Measurements from ENCODE around the gene PTPN3. TPM values are rescaled to one million over a fixed set of nuclear protein-coding genes. Genes with fewer than 3 reads are reported as not detected.

Gene PTPN3
- polyA plus RNA-seq, 4 donors = 42.9 to 57.4 (median 50.1) TPM

DNA sequence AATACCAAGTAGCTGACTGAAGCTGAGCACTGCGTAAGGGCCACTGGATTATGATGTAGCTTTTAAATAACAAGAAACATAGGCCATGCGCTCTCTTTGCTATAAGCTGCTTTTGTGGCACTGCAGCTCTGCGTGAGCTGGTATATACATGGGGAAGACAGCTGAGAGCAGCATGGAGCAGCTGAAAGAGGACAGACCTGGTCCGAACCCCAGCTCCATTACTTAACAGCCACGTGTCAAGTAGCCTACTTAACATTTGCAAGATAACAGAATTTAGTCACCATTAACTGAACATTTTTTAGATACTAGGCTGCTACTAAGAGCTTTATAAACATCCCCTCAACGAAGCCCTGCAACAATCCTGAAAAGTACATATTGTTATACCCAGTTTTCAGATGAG, 69.3 kb downstream of the PTPN3 start:
- no peak for DNase-seq (ENCODE audit: low read depth in 4 of 4, low spot score in 2 of 4)

DNA sequence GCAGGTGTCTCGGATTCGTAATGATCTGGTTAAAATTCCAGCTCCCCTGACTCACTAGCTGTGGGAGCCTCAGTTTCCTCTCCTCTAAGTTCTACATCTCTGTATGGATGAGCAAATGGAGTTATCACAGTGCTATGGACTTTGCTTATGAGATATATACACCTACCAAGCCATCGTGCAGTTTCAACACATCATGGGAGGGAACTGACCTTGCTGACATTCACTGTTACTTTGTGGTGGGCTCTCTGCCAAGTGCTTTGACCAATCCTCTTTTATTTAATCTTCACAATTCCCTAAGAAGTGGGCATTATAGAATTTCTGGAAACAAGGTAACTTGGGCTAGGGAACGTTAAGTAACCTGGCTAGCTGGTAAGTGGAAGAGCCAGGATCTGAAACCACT, 70.2 kb downstream of the PTPN3 start:
- DNase-seq (ENCODE audit: low read depth in 4 of 4, low spot score in 2 of 4) = no peak

DNA sequence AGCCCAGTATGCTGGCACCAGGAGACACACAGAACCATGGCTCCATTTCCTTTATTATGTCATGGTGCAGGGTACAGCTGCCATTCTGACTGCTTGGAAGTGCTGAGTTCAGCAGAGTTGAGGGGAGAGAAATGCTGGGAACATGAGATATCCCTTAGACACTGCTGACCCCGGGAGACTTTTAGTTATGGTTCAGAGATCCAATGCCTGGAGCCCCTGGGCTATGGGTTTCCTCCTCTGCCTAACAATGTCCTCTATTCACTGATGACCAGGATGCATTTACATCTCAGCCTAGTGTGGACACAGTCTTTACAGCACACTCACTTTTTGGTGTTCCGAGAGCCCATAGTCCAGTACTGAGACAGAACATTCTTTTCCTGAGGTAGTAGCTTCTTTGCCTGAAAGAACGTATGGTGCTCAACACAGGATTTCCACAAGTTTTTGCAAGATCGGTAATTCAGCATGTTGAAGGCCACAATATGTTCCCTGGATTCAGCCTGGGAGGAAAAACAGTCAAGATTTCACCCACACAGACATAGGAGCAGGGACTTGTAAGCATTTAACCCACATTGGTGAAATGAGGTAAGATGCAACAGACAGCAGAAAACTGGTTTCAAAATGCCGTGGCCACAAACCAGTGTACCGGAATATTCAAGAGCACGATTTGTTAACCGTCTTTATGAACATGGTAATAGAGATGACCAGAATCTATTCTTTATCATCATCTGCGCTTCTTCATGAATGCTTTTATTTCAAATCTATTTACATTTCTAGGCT, 71.3 kb downstream of the PTPN3 start:
- no peak for DNase-seq (ENCODE audit: low read depth in 4 of 4, low spot score in 2 of 4)

DNA sequence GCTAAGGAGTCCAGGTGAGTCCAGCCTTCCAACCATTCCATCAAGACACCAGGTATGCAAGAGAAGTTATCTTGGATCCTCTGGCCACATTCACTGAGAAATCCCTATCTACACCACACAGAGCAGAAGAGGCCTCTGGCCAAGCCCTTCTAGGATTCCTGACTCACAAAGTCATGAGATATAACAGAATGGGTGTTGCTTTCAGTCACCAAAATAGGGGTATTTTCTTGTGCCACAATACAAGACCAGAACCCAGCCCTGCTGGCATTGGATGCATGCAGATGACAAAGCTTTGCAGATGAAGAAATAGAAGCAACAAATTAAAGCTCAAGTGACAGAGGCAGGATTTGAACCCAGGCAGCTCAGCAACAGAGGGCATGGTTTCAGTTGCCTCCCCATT, 73.5 kb downstream of the PTPN3 start:
- no peak for DNase-seq (ENCODE audit: low read depth in 4 of 4, low spot score in 2 of 4)

DNA sequence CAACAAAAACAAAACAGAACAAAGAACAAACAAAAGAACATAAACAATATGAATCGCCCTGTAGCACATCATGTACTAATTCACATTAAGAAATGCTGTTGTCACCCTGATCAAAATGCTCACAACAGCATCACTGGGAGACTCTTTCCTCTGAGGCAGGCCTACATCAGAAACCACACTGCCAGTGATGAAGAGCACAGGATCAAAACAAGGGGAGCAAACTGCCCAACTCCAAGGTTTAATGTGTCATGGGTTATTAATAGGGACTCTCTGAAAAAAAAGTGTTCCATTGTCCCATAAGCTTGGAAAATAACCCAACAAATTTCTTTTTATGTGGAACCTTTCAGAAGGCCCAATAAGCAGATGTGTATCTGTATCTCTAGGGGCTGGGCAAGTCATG, 74.2 kb downstream of the PTPN3 start:
- no peak for DNase-seq (ENCODE audit: low read depth in 4 of 4, low spot score in 2 of 4)

DNA sequence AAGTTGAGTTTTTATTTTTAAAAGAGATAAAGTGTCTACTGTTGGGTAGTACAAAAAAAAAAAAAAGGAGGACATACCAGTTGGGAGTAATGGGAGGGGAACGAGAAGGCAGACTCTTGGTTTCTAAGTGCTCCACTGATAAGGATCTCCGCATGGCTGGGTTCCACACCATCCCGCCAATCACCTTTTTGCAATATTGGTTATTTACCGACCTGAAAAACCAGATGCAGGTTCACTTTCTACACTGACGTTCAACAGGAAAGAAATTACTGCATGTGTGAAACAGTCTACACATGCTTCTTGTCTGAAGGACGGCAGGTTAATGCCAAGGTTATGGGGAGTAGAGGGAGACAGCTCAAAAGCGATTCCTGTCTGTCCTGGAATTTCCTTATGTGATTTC, 75.5 kb downstream of the PTPN3 start:
- no peak for DNase-seq (ENCODE audit: low read depth in 4 of 4, low spot score in 2 of 4)

DNA sequence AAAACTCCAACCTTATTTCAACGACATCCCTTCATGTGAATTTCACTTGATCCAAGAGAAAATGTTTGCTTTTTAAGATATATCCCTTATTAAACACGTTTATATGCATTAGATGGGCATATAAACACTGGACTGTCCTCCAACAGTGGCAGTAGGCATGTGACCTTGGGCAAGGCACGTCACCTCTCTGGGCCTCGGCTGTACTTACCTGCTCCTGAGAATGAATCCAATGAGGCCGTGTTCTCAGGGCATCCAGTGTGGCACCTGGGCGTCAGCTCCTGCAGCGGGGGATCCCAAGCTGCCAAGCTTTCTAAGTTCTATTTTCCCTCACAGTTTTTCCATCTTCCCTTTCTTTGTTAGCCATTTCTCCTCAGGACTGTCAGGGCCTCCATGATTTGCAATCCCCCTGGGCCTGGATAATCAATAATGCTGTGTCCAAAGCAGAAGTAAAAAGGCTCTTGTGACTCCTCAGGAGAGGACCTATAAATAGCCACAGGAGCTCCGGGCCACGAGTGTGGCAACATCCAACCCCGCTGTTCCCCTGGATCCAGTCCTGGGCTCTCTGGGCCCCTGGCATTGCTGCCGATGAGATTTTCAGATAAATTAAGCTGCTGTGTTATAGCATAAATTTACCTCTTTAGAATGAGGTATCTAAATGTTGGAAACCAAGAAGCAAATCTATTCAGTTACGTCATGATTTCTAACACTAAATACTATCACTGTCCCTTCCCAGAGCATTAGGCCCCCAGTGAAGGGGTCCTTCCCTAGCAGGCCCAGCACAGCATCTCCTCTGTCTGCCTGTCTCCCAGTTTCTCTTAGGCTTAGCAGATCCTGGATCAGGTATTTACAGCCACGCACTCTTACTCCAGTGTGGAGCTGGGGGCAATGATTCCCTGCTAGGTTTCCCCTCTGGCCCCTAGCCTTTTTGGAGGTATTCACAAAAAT, 76.8 kb downstream of the PTPN3 start:
- DNase-seq (ENCODE audit: low read depth in 4 of 4, low spot score in 2 of 4) = no peak

DNA sequence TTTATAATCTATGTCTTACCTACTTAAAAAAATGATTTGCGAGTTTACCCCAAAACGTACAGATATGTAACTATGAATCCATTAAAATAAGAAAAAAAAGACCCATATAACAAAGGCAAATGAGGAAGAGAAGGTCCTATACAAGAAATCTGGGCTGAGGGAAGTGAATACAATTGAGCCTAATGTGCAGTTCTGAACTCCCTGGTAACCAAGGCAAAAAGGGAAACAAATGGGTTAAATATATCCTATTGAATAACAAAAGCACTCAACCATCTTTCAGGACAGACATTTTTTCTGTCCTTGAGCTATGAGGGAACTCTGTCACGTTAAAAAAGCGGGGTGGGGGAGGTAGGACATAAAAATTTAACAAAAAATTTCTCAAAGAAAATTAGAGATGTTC, 78.6 kb downstream of the PTPN3 start:
- DNase-seq (ENCODE audit: low read depth in 4 of 4, low spot score in 2 of 4) = no peak

DNA sequence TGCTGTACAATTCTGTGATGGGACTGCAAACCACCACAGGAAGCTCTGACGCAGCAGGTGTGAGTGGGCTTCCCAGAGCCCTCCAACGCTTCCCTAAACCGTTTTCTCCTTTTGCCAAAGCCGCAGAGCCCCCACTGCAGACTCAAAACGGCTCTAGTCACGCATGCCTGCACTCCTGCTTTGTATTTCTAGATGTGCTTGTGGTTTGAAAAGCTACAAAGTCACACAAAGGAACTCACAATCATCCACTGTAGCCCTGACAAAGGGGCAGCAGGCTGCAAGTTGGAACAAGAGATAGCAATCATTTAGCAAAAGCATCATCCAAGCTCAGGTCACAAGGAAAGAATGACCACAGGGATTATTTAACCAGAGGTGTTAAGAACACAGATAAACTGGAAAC, 79.3 kb downstream of the PTPN3 start:
- DNase-seq (ENCODE audit: low read depth in 4 of 4, low spot score in 2 of 4) = no peak

DNA sequence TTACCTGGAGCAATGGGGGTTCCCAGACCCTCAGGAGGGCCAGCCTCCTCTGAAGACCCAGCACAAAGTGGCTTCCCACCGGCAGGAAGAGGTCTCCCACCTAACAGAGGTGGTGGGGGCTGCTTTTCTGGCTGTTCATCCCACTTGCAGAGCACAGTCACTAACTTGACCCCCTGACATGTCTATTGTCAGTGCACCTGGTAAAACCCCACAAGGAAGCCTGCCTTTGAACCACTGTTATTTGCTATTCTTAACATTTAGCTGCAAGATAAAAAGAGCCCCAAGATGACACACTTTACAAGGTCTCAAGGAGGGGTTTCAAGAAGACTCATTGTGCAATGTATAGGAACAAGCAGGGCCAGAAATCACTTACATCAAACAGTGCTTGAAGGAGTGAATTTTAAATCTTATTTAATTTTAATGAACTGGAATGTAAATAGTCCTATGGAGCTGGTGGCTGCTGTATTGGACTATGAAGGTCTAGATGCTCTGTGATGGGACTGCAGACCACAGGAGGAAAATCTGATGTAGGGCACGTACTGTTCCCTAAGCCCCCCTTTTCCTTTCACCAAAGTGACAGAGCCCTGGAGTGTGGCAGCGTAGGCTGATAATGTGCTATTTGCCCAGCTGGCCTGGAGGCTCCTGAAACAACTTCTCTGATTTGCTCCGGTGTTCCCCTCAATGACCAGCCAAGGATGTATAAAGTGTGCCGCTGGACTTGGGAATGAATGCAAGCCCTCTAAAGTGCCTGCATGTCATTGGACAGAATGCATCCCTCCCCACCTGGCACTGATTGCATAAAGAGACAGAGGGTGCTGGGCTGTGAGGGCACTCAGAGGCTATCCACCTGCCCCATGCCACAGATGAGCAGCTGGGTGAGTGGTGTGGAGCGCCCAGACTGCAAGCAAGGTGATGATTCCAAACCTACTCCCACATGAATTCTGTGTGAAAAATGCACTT, 80.2 kb downstream of the PTPN3 start:
- DNase-seq (ENCODE audit: low read depth in 4 of 4, low spot score in 2 of 4) = no peak

DNA sequence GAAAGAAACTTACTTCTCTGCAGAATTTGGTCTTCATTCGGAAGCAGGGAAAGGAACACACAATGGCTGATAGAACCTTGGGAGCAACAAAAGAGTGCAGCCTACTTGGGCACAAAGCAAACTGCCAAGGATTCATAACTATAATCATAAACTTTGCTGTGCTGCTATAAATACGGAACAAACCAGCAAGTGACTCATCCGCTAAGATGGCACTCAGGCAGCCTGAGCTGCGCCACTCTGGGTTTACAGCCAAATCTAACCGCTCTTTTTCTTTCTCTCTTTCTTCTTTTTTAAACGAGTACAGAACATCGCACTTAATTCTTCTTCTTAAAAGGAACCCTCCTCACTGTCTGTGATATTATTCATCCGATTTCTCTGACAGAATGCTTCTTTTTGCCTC, 81.1 kb downstream of the PTPN3 start:
- DNase-seq (ENCODE audit: low read depth in 4 of 4, low spot score in 2 of 4) = no peak

DNA sequence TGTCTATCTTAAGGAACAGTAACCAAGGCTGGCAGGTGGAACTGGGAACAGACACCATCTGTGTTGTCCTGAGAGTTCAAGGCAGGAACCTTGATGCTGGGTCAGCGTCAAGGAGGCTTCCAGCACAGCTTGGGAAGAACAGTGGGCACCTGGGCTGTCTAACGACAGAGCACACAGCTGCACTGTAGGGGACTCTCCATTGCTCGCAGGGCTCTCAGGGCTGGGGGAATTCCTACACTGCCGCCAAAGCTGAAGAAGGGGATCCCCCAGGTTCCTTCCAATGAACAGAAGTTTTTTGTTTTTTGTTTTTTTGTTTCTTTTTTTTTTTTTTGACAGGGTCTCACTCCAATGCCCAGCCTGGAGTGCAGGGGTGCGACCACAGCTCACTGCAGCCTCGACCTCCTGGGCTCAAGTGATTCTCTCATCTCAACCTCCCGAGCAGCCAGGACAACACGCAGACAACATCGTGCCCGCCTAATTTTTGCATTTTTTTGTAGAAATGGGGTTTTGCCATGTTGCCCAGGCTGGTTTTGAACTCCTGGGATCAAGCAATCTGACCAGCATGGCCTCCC, 81.9 kb downstream of the PTPN3 start:
- DNase-seq (ENCODE audit: low read depth in 4 of 4, low spot score in 2 of 4) = no peak

DNA sequence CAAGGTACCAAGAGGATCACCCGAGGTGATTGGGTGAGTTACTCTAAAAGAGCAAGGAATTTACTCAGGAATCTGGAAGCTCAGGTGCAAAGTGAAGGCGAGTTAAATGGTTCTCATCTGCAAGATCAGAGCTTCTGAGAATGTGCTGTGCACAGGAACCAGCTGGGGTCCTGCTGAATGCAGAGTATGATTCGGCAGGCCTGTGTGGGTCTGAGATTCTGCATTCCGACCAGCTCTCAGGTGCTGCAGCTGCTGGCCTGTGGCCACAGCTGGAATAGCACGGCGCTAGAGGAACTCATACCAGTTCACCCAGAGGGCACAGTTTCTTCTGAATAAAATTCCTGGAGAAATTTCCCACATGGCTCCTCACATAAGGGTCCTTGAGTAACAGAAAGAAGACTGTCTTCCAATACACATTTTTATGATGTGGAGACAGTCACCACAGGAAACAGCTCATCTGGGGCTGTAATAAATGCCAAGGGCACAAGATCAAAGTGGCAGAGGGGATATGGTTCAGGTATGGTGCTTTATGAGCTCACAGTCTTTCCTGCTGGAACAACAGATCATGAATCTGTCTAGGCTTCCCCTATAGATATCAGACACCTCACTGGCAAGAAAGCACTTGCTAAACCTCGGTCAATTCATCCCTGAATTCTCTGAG, 83.9 kb downstream of the PTPN3 start:
- no peak for DNase-seq (ENCODE audit: low read depth in 4 of 4, low spot score in 2 of 4)

DNA sequence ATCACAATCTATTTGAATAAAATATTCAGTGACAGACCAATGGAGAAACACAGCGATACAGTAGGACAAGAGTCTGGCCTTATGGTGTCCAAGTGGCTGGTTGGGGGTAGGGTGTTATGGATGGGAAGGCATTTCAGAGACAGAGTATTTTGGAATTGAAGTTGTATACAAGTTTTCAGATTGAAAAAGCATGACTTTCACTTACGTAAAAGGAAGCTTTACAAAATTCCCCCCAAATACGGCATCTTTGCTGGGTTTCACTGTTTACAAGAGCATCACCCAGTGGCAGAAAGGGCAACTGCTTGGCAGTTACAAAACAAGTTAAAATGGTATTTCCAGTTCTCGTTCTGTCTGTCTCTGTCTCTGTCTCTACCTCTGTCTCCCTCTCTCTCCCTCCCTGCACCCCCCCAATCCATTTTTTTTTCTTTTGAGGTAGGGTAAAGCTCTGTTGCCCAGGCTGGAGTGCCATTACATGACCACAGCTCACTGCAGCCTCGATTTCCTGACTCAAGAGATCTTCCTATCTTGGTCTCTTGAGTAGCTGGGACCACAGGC, 86.2 kb downstream of the PTPN3 start:
- no peak for DNase-seq (ENCODE audit: low read depth in 4 of 4, low spot score in 2 of 4)

DNA sequence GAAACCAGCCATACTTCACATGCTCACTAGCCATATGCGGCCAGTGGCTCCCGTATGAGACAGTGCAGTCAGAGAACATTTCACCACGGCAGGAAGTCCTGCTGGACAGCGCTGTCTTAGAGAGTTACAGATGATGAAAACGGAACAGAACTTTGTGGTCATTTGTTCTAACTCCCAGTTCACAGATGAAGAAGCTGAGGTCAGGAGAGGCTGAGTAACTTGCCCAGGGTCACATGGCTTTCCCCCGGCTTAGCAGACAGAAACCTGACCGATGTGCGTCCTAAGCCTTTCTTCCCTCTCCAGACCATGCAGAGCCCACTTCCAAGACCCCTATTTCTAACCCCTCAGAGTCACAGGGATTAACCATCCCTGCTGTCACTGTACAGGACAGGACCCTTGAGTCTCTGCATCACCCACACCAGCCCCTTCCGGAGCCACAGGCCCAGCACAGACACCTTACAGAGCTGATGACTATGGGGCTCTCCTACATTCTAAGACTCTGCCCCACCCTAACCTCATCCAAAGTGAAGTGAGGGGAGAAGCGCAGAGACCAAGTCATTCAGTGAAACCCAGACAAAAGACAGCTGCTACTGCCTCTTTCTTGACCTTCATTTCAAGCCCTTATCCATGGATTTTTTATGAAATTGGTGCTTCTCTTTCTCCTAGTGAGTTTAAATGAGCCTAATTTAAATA, 86.9 kb downstream of the PTPN3 start:
- DNase-seq (ENCODE audit: low read depth in 4 of 4, low spot score in 2 of 4) = no peak

DNA sequence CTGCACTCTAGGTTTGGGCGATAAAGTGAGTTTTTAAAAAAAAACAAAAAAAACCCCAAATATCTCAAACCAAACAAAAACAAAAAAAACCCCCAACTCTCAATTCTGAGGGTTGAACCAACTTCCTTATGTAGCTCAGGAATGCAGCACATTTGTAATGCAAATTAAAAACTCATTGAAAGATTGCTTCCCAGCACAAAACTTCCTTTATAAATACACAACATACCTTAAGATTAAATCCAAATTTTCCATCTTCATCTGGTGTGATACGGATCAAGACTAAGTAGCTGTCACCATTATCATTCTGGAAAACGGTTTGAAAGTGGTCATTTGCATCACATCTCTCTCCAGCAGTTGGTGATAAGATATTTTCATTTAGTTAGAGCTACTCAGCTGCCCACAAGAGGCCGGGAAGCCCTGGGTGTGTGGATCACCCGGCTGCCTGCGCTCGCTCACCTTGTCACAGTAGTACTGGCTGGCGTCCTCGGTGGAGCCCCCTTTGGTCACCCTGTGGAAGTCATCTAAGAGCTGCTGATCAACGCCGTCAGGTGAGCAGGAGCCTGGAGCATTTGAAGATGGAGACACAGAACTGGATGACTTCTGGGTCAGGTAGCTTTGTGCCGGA, 88.2 kb downstream of the PTPN3 start:
- DNase-seq (ENCODE audit: low read depth in 4 of 4, low spot score in 2 of 4) = no peak

DNA sequence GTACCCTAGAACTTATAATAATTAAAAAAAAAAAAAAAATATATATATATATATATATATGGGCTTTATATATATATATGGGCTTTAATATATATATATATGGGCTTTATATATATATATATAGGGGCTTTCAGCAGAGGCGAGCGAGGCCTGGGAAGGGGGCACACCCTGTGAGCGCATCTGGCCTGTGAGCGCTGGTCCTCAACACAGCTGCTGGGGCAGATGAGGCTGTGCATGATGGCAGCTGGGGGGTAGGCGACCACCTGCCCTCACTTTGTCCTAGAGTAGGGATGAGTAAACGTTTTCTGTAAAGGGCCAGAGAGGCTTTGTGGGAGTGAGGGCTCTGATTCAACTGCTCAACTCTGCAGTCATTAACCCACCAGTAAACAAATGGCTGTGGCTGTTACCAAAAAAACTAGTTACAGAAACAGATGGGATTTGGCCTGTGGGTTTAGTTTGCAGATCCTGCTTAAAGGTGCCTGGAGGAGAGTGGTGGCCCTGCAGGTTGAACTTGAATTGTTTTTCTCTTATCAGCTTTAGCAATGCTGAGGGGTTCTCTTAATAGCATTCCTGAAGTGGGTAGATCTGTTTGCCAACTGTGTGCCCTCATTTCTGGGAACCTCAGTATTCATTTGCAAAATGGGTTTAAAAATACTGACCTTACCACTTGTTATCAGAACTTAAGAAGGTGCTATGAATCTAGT, 89.2 kb downstream of the PTPN3 start:
- DNase-seq (ENCODE audit: low read depth in 4 of 4, low spot score in 2 of 4) = no peak

DNA sequence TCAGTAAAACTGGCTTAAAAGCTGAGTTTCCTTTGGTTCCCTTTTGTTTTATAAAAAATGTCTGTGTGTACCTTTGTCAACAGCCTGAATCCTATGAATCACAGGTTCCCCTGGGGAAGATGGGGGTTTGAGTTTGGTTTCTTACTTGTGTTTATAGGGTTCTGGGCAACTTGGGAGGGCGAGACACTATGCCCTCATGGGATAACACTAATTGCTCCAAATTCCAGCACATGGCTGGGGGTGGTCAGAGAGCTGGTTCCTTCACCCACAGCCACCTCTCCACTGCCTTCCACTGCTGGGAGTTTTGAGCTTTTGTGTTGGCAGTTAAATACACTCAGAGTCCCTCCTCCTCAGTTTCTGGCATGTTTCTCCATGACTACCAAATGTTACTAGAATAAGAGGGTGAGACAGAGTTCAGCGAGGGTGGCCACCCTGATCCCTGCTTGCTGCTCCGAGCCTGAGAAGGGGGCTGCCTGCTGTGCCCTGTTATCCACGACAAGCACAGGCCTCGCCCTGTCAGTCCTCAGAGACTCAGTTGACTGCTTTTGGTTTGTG, 94.3 kb downstream of the PTPN3 start:
- no peak for DNase-seq (ENCODE audit: low read depth in 4 of 4, low spot score in 2 of 4)

All from left renal cortex interstitium (tissue), 4 donors.